Endodermal cell (in vitro differentiated cells): ENCODE data around the gene ACOT6. TPM values are rescaled to one million over a fixed set of nuclear protein-coding genes. Genes with fewer than 3 reads are reported as not detected.

Source experiments
- DNase-seq: peaks from one replicate; pipeline ENCODE4 v3.0.0-alpha.2; 2017
- H3K27ac ChIP-seq: 2 replicates; pipeline ENCODE4 v1.5.1; 2013; ENCODE audit warnings: mild to moderate bottlenecking, low read depth, low read length, moderate library complexity
- H3K27me3 ChIP-seq: 2 replicates; pipeline ENCODE4 v1.6.1; 2013; ENCODE audit warnings: mild to moderate bottlenecking, low read length, moderate library complexity; ENCODE audit not compliant: insufficient read depth, control insufficient read depth, poor library complexity, severe bottlenecking
- H3K36me3 ChIP-seq: 2 replicates; pipeline ENCODE4 v1.7.0; 2013; ENCODE audit warnings: mild to moderate bottlenecking, low read length, moderate library complexity; ENCODE audit not compliant: control insufficient read depth, insufficient read depth
- H3K4me1 ChIP-seq: one replicate; pipeline ENCODE4 v1.7.0; 2013; ENCODE audit warnings: low read length; ENCODE audit not compliant: control insufficient read depth, insufficient read depth
- H3K4me3 ChIP-seq: 2 replicates; pipeline ENCODE4 v1.5.1; 2013; ENCODE audit warnings: mild to moderate bottlenecking, low read length, moderate library complexity
- H3K9ac ChIP-seq: 2 replicates; pipeline ENCODE4 v1.6.1; 2013; ENCODE audit warnings: mild to moderate bottlenecking, low read length, moderate library complexity; ENCODE audit not compliant: poor library complexity, severe bottlenecking; ENCODE audit errors: extremely low read depth
- H3K9me3 ChIP-seq: 2 replicates; pipeline ENCODE4 v1.6.1; 2013; ENCODE audit warnings: mild to moderate bottlenecking, low read length, moderate library complexity; ENCODE audit not compliant: control insufficient read depth
- H3K27ac Mint-ChIP-seq: 2 replicates; pipeline ENCODE4 v1.8.0; 2020; ENCODE audit warnings: mixed read lengths
- H3K27me3 Mint-ChIP-seq: 2 replicates; pipeline ENCODE4 v1.8.0; 2021; ENCODE audit warnings: mild to moderate bottlenecking, mixed read lengths; ENCODE audit not compliant: insufficient read depth
- H3K36me3 Mint-ChIP-seq: 2 replicates; pipeline ENCODE4 v1.8.0; 2020; ENCODE audit warnings: low read depth, mixed read lengths
- H3K4me1 Mint-ChIP-seq: 2 replicates; pipeline ENCODE4 v1.8.0; 2020; ENCODE audit warnings: mixed read lengths
- H3K4me3 Mint-ChIP-seq: 2 replicates; pipeline ENCODE4 v1.8.0; 2020; ENCODE audit warnings: mild to moderate bottlenecking, moderate library complexity, mixed read lengths
- H3K9me3 Mint-ChIP-seq: 2 replicates; pipeline ENCODE4 v1.8.0; 2020; ENCODE audit warnings: mild to moderate bottlenecking, mixed read lengths
- WGBS, 2 experiments: methylation state at CpG; one replicate each; pipeline versions ENCODE4 v1.1.5 to v1.1.7; 2013; ENCODE audit warnings: missing lambda C conversion rate in 2 of 2, mixed read lengths in 1 of 2; ENCODE audit not compliant: insufficient coverage in 1 of 2, insufficient read length in 1 of 2; 5-methylcytosine and 5-hydroxymethylcytosine counted together
- total RNA-seq, 2 donors: library from RNA; stranded (reverse); fragmentation: NEBNext Ultra II Directional in 1 of 2; extraction: Animal tissue kit (Norgen Biotek cat#: 25700) in 1 of 2; gene quantifications; 2 replicates in 1 of 2; 3 replicates in 1 of 2; pipeline ENCODE4 v1.2.1, GENCODE V29; 2021
- TF ChIP-seq, protein P1 (sequence below): fragments of 200-600 bp; sonication (generic); conservative IDR thresholded peaks from 2 replicates; pipeline ENCODE4 v1.5.0; 2021; ENCODE audit warnings: antibody characterized with exemption, mild to moderate bottlenecking

The ACOT6 gene
- total RNA-seq, 2 donors from 2014 or later = not detected

DNA sequence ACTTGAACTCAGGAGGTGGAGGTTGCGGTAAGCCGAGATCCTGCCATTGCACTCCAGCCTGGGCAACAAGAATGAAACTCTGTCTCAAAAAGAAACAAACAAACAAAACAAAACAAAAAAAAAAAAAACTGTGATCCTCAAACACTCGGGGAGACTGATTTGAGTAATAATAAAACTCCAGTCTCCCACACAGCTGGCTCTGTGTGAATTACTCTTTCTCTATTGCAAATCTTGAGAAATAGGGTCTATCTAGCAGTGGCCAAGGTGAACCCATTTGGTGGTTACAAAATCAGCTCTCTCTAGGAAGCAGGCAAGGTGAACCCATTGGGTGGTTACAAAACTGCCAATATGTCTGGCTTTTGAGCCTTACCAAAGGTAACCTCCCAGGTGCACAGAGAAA is 6.0 kb upstream of the ACOT6 start:
- H3K27me3 Mint-ChIP-seq = peaks cover 3% of the 10 kb centered on the region
- no peaks in the 10 kb centered on the region for H3K4me1 ChIP-seq
- no peak overlapping the region for H3K9ac ChIP-seq
- H3K9me3 Mint-ChIP-seq = peaks cover 38% of the 10 kb centered on the region
- H3K4me3 ChIP-seq = no peak overlapping the region
- H3K36me3 ChIP-seq = no peaks in the 10 kb centered on the region
- no peaks in the 10 kb centered on the region for H3K27me3 ChIP-seq
- WGBS, 2 experiments = 86 to 97% methylated on average over 2 to 3 of the region's 3 CpGs
- no peak for DNase-seq
- TF ChIP-seq, protein P1, sequence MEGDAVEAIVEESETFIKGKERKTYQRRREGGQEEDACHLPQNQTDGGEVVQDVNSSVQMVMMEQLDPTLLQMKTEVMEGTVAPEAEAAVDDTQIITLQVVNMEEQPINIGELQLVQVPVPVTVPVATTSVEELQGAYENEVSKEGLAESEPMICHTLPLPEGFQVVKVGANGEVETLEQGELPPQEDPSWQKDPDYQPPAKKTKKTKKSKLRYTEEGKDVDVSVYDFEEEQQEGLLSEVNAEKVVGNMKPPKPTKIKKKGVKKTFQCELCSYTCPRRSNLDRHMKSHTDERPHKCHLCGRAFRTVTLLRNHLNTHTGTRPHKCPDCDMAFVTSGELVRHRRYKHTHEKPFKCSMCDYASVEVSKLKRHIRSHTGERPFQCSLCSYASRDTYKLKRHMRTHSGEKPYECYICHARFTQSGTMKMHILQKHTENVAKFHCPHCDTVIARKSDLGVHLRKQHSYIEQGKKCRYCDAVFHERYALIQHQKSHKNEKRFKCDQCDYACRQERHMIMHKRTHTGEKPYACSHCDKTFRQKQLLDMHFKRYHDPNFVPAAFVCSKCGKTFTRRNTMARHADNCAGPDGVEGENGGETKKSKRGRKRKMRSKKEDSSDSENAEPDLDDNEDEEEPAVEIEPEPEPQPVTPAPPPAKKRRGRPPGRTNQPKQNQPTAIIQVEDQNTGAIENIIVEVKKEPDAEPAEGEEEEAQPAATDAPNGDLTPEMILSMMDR = no peak
- H3K4me1 Mint-ChIP-seq = no peaks in the 10 kb centered on the region
- H3K27ac ChIP-seq = no peak overlapping the region
- no peak overlapping the region for H3K27ac Mint-ChIP-seq
- no peak overlapping the region for H3K4me3 Mint-ChIP-seq
- H3K9me3 ChIP-seq = peaks cover 12% of the 10 kb centered on the region
- H3K36me3 Mint-ChIP-seq = peaks cover 10% of the 10 kb centered on the region

DNA sequence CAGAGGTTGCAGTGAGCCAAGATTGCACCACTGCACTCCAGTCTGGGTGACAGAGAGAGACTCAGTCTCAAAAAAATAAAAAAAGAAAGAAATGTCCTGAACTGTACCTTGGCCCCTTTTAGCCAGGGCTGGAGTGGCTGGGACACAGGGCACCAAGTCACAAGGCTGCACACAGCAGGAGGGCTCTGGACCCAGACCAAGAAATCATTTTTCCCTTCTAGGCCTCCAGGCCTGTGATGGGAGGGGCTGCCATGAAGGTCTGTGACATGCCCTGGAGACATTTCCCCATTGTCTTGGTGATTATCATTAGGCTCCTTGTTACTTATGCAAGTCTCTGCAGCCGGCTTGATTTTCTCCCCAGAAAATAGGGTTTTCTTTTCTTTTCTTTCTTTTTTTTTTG is 5.1 kb upstream of the ACOT6 start:
- peaks cover 5% of the 10 kb centered on the region for H3K27me3 Mint-ChIP-seq
- no peak overlapping the region for H3K4me3 Mint-ChIP-seq
- 90 to 100% methylated on average over 1 of the region's 1 CpG for WGBS, 2 experiments
- H3K27ac Mint-ChIP-seq = no peak overlapping the region
- H3K9me3 ChIP-seq = peaks cover 12% of the 10 kb centered on the region
- TF ChIP-seq, protein P1 = no peak
- H3K36me3 ChIP-seq = no peaks in the 10 kb centered on the region
- H3K4me1 ChIP-seq = no peaks in the 10 kb centered on the region
- no peaks in the 10 kb centered on the region for H3K4me1 Mint-ChIP-seq
- peaks cover 10% of the 10 kb centered on the region for H3K36me3 Mint-ChIP-seq
- H3K4me3 ChIP-seq = no peak overlapping the region
- H3K9me3 Mint-ChIP-seq = peaks cover 38% of the 10 kb centered on the region
- H3K27ac ChIP-seq = no peak overlapping the region
- DNase-seq = no peak
- no peak overlapping the region for H3K9ac ChIP-seq
- no peaks in the 10 kb centered on the region for H3K27me3 ChIP-seq

DNA sequence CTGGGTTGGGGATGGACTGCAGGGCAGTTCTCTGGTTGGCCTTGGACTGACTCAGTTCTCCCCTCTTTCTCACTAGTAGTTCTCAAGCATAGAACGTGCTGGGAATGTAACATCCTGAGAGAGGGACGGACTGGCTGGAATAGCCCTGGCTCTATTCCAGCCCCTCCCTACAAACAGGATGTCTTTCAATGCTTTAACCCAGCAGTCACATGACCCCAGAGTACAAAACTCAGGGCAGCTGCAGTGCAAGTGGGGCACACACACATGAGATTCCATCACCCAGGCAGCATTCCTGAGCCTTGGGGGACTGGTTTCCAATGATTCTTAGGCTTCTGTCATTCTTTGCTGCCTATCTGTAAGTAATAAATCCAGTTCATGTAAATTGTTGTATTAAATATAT is 1.6 kb upstream of the ACOT6 start:
- H3K36me3 ChIP-seq = no peaks in the 10 kb centered on the region
- WGBS, 2 experiments = 80 to 95% methylated on average over 1 to 2 of the region's 2 CpGs
- no peak overlapping the region for H3K4me3 ChIP-seq
- TF ChIP-seq, protein P1 = no peak
- H3K9ac ChIP-seq = no peak overlapping the region
- no peak for DNase-seq
- peaks cover 7% of the 10 kb centered on the region for H3K36me3 Mint-ChIP-seq
- H3K4me1 ChIP-seq = no peaks in the 10 kb centered on the region
- H3K9me3 ChIP-seq = peaks cover 12% of the 10 kb centered on the region
- no peak overlapping the region for H3K27ac Mint-ChIP-seq
- peaks cover 2% of the 10 kb centered on the region for H3K4me1 Mint-ChIP-seq
- no peak overlapping the region for H3K27ac ChIP-seq
- peaks cover 23% of the 10 kb centered on the region for H3K9me3 Mint-ChIP-seq
- peaks cover 12% of the 10 kb centered on the region for H3K27me3 Mint-ChIP-seq
- peaks cover 13% of the 10 kb centered on the region for H3K27me3 ChIP-seq
- no peak overlapping the region for H3K4me3 Mint-ChIP-seq
